GM12878 (cell line): ENCODE results near the gene RIT1.

Experiments
- BACH1 ChIP-seq: fragments of 450-650 bp; IDR thresholded peaks from 2 replicates; pipeline ENCODE4 v1.6.1; 2017; ENCODE audit warnings: mild to moderate bottlenecking, borderline replicate concordance
- POLR2A ChIP-seq: IDR thresholded peaks from 2 replicates; pipeline ENCODE4 v1.6.1; 2011; ENCODE audit warnings: low read depth, mild to moderate bottlenecking, low read length

- TF ChIP-seq POLR2A (no peak), BACH1 (no peak)
These were observed 26.2 kb downstream of the RIT1 start for GRCh38 chr1:155884982-155885381.
